Fibroblast of lung (primary cell): ENCODE data around the gene SCIMP.

Experiments used
- CTCF ChIP-seq, 2 donors: IDR thresholded peaks in 1 of 2; conservative IDR thresholded peaks in 1 of 2; 1 replicate in 1 of 2; 2 replicates in 1 of 2; pipeline ENCODE4 v1.5.1; 2011 to 2012; ENCODE audit warnings: low read length in 2 of 2, control low read depth in 1 of 2, inconsistent platforms in 1 of 2, low read depth in 1 of 2, mild to moderate bottlenecking in 1 of 2
- EZH2 ChIP-seq: IDR thresholded peaks from 2 replicates; pipeline ENCODE4 v1.5.1; 2012; ENCODE audit warnings: low read length, control low read depth, mild to moderate bottlenecking; ENCODE audit errors: missing control alignments

- TF ChIP-seq CTCF (conservative IDR thresholded peaks at IDR 0.05 in 1 of 2, IDR thresholded peaks at IDR 0.05 in 1 of 2; ENCODE audit: low read depth in 1 of 2, low read length in 2 of 2), result no peak
- no peak for TF ChIP-seq EZH2
These were observed 30.2 kb upstream of the SCIMP start for GRCh38 chr17:5264893-5265292.
